GM12878 (cell line): Measurements from ENCODE around the gene HSD17B12.

Experiments
- EZH2 ChIP-seq: IDR thresholded peaks from 2 replicates; pipeline ENCODE4 v1.6.1; 2012; ENCODE audit warnings: low read depth, mild to moderate bottlenecking, control low read depth, inconsistent platforms, low read length, borderline replicate concordance; ENCODE audit not compliant: control insufficient read depth
- MXI1 ChIP-seq: fragments of 150-350 bp; IDR thresholded peaks from 2 replicates; pipeline ENCODE4 v1.6.1; 2011; ENCODE audit warnings: low read depth, mild to moderate bottlenecking, inconsistent platforms, low read length, improper control_type of control experiment
- NR2F1 ChIP-seq: fragments of 450-650 bp; conservative IDR thresholded peaks from 2 replicates; pipeline ENCODE4 v1.6.1; 2017; ENCODE audit warnings: mild to moderate bottlenecking
- POLR2A ChIP-seq: IDR thresholded peaks from 2 replicates; pipeline ENCODE4 v1.6.1; 2011; ENCODE audit warnings: low read depth, mild to moderate bottlenecking, low read length
- POLR2AphosphoS5 ChIP-seq: IDR thresholded peaks from 2 replicates; pipeline ENCODE4 v1.6.1; 2011; ENCODE audit warnings: mild to moderate bottlenecking, low read length, inconsistent platforms
- WRNIP1 ChIP-seq: IDR thresholded peaks from 2 replicates; pipeline ENCODE4 v1.6.1; 2011; ENCODE audit warnings: low read depth, low read length, improper control_type of control experiment, borderline replicate concordance
- TF ChIP-seq, protein P1 (sequence below): IDR thresholded peaks from 2 replicates; pipeline ENCODE4 v1.6.1; 2012; ENCODE audit warnings: low read depth, low read length, improper control_type of control experiment
- TF ChIP-seq, protein P2 (sequence below): IDR thresholded peaks from 2 replicates; pipeline ENCODE4 v1.6.1; 2012; ENCODE audit warnings: low read depth, low read length, improper control_type of control experiment
- TF ChIP-seq, protein P3 (sequence below): IDR thresholded peaks from 2 replicates; pipeline ENCODE4 v1.6.1; 2012; ENCODE audit warnings: mild to moderate bottlenecking, low read depth, low read length

DNA sequence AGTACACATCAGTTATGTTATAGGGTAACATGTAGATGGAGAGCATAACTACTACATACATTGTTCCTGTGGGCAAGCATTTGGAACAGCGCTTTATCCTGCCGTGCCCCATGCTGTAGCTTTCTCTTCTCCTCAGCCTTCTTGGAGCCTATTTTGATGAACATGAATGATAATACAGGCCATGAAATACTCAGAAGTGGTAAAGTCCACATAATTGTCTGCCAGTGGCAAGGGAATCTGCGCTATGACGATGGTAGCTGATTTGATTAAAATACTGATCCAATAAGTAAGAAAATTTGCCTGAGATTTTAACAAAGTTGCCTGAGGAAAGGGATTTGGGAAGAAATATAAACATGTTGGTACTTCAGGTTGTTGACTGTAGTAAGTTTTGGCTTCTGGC lies 223.4 kb downstream of the HSD17B12 start:
- TF ChIP-seq, protein P1, sequence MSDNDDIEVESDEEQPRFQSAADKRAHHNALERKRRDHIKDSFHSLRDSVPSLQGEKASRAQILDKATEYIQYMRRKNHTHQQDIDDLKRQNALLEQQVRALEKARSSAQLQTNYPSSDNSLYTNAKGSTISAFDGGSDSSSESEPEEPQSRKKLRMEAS = no peak
- TF ChIP-seq, protein P2, sequence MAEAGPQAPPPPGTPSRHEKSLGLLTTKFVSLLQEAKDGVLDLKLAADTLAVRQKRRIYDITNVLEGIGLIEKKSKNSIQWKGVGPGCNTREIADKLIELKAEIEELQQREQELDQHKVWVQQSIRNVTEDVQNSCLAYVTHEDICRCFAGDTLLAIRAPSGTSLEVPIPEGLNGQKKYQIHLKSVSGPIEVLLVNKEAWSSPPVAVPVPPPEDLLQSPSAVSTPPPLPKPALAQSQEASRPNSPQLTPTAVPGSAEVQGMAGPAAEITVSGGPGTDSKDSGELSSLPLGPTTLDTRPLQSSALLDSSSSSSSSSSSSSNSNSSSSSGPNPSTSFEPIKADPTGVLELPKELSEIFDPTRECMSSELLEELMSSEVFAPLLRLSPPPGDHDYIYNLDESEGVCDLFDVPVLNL = no peak
- TF ChIP-seq, protein P3, sequence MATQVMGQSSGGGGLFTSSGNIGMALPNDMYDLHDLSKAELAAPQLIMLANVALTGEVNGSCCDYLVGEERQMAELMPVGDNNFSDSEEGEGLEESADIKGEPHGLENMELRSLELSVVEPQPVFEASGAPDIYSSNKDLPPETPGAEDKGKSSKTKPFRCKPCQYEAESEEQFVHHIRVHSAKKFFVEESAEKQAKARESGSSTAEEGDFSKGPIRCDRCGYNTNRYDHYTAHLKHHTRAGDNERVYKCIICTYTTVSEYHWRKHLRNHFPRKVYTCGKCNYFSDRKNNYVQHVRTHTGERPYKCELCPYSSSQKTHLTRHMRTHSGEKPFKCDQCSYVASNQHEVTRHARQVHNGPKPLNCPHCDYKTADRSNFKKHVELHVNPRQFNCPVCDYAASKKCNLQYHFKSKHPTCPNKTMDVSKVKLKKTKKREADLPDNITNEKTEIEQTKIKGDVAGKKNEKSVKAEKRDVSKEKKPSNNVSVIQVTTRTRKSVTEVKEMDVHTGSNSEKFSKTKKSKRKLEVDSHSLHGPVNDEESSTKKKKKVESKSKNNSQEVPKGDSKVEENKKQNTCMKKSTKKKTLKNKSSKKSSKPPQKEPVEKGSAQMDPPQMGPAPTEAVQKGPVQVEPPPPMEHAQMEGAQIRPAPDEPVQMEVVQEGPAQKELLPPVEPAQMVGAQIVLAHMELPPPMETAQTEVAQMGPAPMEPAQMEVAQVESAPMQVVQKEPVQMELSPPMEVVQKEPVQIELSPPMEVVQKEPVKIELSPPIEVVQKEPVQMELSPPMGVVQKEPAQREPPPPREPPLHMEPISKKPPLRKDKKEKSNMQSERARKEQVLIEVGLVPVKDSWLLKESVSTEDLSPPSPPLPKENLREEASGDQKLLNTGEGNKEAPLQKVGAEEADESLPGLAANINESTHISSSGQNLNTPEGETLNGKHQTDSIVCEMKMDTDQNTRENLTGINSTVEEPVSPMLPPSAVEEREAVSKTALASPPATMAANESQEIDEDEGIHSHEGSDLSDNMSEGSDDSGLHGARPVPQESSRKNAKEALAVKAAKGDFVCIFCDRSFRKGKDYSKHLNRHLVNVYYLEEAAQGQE = no peak
- TF ChIP-seq POLR2AphosphoS5 (no peak), POLR2A (no peak), MXI1 (no peak), EZH2 (no peak), WRNIP1 (no peak), NR2F1 (no peak)
